Chondrocyte (in vitro differentiated cells): Measurements from ENCODE around the gene IL12B. TPM values are rescaled to one million over a fixed set of nuclear protein-coding genes. Genes with fewer than 3 reads are reported as not detected.
"Not testable (repeated sequence)": the region's sequence is repeated elsewhere in the genome, so short reads cannot be mapped to it uniquely, and the experiment has no call there.

ENCODE experiments used
- DNase-seq: peaks from one replicate; pipeline ENCODE4 v3.0.0; 2021; ENCODE audit warnings: mixed read lengths, low spot score
- H3K27ac Mint-ChIP-seq: one replicate; pipeline ENCODE4 v1.8.0; 2021; ENCODE audit warnings: mild to moderate bottlenecking, moderate library complexity, mixed read lengths; ENCODE audit not compliant: unreplicated experiment
- H3K27me3 Mint-ChIP-seq: 2 replicates; pipeline ENCODE4 v1.8.0; 2021; ENCODE audit warnings: low read depth, mixed read lengths
- H3K36me3 Mint-ChIP-seq: 2 replicates; pipeline ENCODE4 v1.8.0; 2021; ENCODE audit warnings: low read depth, mixed read lengths
- H3K4me1 Mint-ChIP-seq: 2 replicates; pipeline ENCODE4 v1.8.0; 2021; ENCODE audit warnings: low read depth, mild to moderate bottlenecking, mixed read lengths
- H3K4me3 Mint-ChIP-seq: one replicate; pipeline ENCODE4 v1.8.0; 2021; ENCODE audit warnings: mild to moderate bottlenecking, moderate library complexity, mixed read lengths; ENCODE audit not compliant: unreplicated experiment
- H3K9me3 Mint-ChIP-seq: 2 replicates; pipeline ENCODE4 v1.8.0; 2021; ENCODE audit warnings: low read depth, mixed read lengths
- total RNA-seq: library from RNA; stranded (reverse); gene quantifications from 3 replicates; pipeline ENCODE4 v1.2.1, GENCODE V29; 2021
- TF ChIP-seq, protein P1 (sequence below): fragments of 200-600 bp; sonication (generic); IDR thresholded peaks from 2 replicates; pipeline ENCODE4 v1.5.0; 2021; ENCODE audit warnings: antibody characterized with exemption, mild to moderate bottlenecking, moderate library complexity

The IL12B gene
- total RNA-seq, 1 donor from 2014 or later, result not detected

DNA sequence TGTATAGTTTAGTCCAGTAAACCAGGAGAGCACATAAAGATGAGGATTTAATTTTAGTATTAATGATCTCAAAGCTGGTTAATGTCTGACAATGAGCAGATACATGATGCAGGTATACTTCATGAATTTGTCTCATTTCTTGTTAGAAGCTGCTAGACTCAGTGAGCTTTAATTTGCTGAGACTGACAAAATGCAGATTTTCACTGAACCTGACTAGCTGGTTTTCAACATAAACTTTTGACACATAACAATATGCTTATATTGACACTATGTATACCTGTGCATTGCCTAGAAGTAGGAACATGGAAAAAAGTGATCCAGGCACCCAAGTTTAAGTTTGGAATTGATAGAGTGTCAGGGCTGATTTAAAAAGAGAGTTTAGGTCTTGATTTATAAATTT, 56.4 kb downstream of the IL12B start:
- no peak for DNase-seq
- TF ChIP-seq, protein P1, sequence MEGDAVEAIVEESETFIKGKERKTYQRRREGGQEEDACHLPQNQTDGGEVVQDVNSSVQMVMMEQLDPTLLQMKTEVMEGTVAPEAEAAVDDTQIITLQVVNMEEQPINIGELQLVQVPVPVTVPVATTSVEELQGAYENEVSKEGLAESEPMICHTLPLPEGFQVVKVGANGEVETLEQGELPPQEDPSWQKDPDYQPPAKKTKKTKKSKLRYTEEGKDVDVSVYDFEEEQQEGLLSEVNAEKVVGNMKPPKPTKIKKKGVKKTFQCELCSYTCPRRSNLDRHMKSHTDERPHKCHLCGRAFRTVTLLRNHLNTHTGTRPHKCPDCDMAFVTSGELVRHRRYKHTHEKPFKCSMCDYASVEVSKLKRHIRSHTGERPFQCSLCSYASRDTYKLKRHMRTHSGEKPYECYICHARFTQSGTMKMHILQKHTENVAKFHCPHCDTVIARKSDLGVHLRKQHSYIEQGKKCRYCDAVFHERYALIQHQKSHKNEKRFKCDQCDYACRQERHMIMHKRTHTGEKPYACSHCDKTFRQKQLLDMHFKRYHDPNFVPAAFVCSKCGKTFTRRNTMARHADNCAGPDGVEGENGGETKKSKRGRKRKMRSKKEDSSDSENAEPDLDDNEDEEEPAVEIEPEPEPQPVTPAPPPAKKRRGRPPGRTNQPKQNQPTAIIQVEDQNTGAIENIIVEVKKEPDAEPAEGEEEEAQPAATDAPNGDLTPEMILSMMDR, result no peak
- no peaks in the 10 kb centered on the region for H3K9me3 Mint-ChIP-seq
- H3K27me3 Mint-ChIP-seq, result no peaks in the 10 kb centered on the region
- H3K36me3 Mint-ChIP-seq, result peaks cover 20% of the 10 kb centered on the region
- H3K4me3 Mint-ChIP-seq, result no peak overlapping the region
- H3K4me1 Mint-ChIP-seq, result no peaks in the 10 kb centered on the region
- H3K27ac Mint-ChIP-seq, result no peak overlapping the region

DNA sequence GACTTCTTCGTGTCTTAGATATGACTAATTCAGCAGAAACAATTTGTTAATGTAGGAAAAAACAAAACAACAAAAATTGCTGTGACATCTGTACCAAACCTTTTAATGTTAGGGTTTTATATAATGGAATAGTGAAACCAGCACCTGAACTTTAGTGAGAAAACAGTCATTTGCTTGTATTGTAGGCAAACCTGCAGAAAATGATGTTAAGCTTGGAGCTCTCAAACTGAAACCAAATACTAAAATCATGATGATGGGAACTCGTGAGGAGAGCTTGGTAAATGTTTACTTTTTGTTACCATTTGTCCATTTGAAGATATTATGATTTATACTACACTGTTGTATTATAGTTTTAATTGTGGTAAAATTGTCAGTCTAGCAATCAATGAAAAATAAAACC, 60.6 kb downstream of the IL12B start:
- Mint-ChIP-seq H3K27me3 (no peaks in the 10 kb centered on the region), H3K4me1 (no peaks in the 10 kb centered on the region), H3K9me3 (no peaks in the 10 kb centered on the region), H3K36me3 (peaks cover 11% of the 10 kb centered on the region), H3K4me3 (no peak overlapping the region), H3K27ac (no peak overlapping the region)
- TF ChIP-seq, protein P1, result no peak
- DNase-seq, result no peak

DNA sequence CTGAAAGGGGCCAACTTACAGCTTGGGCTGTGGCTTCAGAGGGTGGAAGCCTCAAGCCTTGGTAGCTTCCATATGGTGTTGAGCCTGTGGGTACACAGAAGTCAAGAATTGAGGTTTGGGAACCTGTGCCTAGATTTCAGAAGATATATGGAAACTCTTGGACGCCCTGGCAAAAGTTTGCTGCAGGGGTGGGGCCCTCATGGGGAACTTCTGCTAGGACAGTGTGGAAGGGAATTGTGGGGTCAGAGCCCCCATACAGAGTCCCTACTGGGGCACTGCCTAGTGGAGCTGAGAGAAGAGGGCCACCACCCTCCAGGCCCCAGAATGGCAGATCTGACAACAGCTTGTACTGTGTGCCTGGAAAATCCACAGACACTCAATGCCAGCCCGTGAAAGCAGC, 63.5 kb downstream of the IL12B start:
- not testable (repeated sequence) for H3K4me3 Mint-ChIP-seq, H3K9me3 Mint-ChIP-seq, H3K27me3 Mint-ChIP-seq, H3K27ac Mint-ChIP-seq, H3K36me3 Mint-ChIP-seq, DNase-seq
- H3K4me1 Mint-ChIP-seq, result peaks cover 19% of the 10 kb centered on the region

Other genes starting within 250 kb of the IL12B start
- 60.9 to 71.5 TPM (median 67.9 TPM) in 3 replicates for gene EBF1, start 230.6 kb downstream of the IL12B start, total RNA-seq
- 79.0 to 83.9 TPM (median 82.5 TPM) in 3 replicates for gene RNF145, start 120.9 kb downstream of the IL12B start, total RNA-seq
- 31.7 to 35.5 TPM (median 33.2 TPM) in 3 replicates for gene UBLCP1, start 67.2 kb downstream of the IL12B start, total RNA-seq